ENCODE results near the gene CDKN2B. TPM values are rescaled to one million over a fixed set of nuclear protein-coding genes. Genes with fewer than 3 reads are reported as not detected.

The CDKN2B gene
- total RNA-seq, 1 experiment from 2014 or later = 9.8 TPM

GRCh38 chr9:22005702-22006606, 3.2 kb downstream of the CDKN2B start:
- Histone ChIP-seq H3K9me2 (ENCODE audit: insufficient read depth) (no peaks in the 10 kb centered on the region), H3K9me3 (ENCODE audit: control insufficient read depth in 1 of 2, insufficient read depth in 1 of 2, low read depth in 1 of 2, low read length in 2 of 2) (no peaks in the 10 kb centered on the region), H4K20me1 (ENCODE audit: insufficient read depth) (no peaks in the 10 kb centered on the region), H3K4me1 (ENCODE audit: control insufficient read depth in 1 of 2, insufficient read depth in 2 of 2, low read length in 2 of 2) (peaks cover 5 to 6% of the 10 kb centered on the region in 2 experiments; a peak in 3 of 4 replicates), H3K36me3 (ENCODE audit: control insufficient read depth in 1 of 2, insufficient read depth in 2 of 2, low read length in 2 of 2) (no peaks in the 10 kb centered on the region), H3K27me3 (ENCODE audit: insufficient read depth, low read length) (no peaks in the 10 kb centered on the region), H3K79me2 (ENCODE audit: insufficient read depth, low read length) (peaks cover 7% of the 10 kb centered on the region; the same call in 1 of the 2 replicates), H3K4me2 (ENCODE audit: low read length) (no peak overlapping the region), H3K27ac (ENCODE audit: low read depth, low read length) (no peak overlapping the region), H3K4me3 (replicated peaks in 1 of 2; ENCODE audit: low read depth in 1 of 2, low read length in 2 of 2) (no peak overlapping the region), H2AFZ (ENCODE audit: low read depth, low read length, poor library complexity, severe bottlenecking) (no peak overlapping the region), H3K9ac (ENCODE audit: low read length) (no peak overlapping the region)
- no peak for DNase-seq (ENCODE audit: low read depth, low spot score)
- no TSS peak for BruUV-seq (replicated peaks)
- ChIA-PET POLR2A (no interaction called here), RAD21 (ENCODE audit: low non-redundant PET in 1 of 2, low total read pairs in 2 of 2, uncharacterized antibody in 2 of 2, unreplicated experiment in 2 of 2) (no interaction called here), CTCF (no interaction called here)
- ATAC-seq = no peak
- TF ChIP-seq JUND (IDR thresholded peaks at IDR 0.05) (no peak), SIN3A (IDR thresholded peaks at IDR 0.05; ENCODE audit: low read depth) (no peak), ZNF274 (IDR thresholded peaks at IDR 0.05; ENCODE audit: low read depth, low read length) (no peak)
- intact Hi-C loops (cut with micrococcal nuclease) = loop anchor here (5.0 kb wide), 4 partner anchors 36 to 231 kb away; no protein-coding TSS in a partner anchor

GRCh38 chr9:22005021-22005701, 3.9 kb downstream of the CDKN2B start:
- no peak overlapping the region for H3K4me3 ChIP-seq (replicated peaks in 1 of 2; ENCODE audit: low read depth in 1 of 2, low read length in 2 of 2)
- ChIA-PET POLR2A (no interaction called here), CTCF (interaction anchor here (0.7 kb wide), 1 partner anchor 169 kb away, joined by 3 read pairs; no protein-coding TSS in a partner anchor), RAD21 (ENCODE audit: low non-redundant PET in 1 of 2, low total read pairs in 2 of 2, uncharacterized antibody in 2 of 2, unreplicated experiment in 2 of 2) (no interaction called here)
- no peaks in the 10 kb centered on the region for H4K20me1 ChIP-seq (ENCODE audit: insufficient read depth)
- peaks cover 5 to 6% of the 10 kb centered on the region in 2 experiments; a peak in 3 of 4 replicates for H3K4me1 ChIP-seq (ENCODE audit: control insufficient read depth in 1 of 2, insufficient read depth in 2 of 2, low read length in 2 of 2)
- BruUV-seq (replicated peaks) = no TSS peak
- H3K27ac ChIP-seq (ENCODE audit: low read depth, low read length) = no peak overlapping the region
- no peaks in the 10 kb centered on the region for H3K36me3 ChIP-seq (ENCODE audit: control insufficient read depth in 1 of 2, insufficient read depth in 2 of 2, low read length in 2 of 2)
- no peaks in the 10 kb centered on the region for H3K9me2 ChIP-seq (ENCODE audit: insufficient read depth)
- H3K9ac ChIP-seq (ENCODE audit: low read length) = no peak overlapping the region
- peaks cover 7% of the 10 kb centered on the region; the same call in 1 of the 2 replicates for H3K79me2 ChIP-seq (ENCODE audit: insufficient read depth, low read length)
- no peak for ATAC-seq
- H3K4me2 ChIP-seq (ENCODE audit: low read length) = no peak overlapping the region
- no peak for TF ChIP-seq CEBPB (IDR thresholded peaks at IDR 0.05; ENCODE audit: low read depth)
- intact Hi-C loops (cut with micrococcal nuclease) = loop anchor here (5.0 kb wide), 4 partner anchors 37 to 232 kb away; no protein-coding TSS in a partner anchor
- H2AFZ ChIP-seq (ENCODE audit: low read depth, low read length, poor library complexity, severe bottlenecking) = no peak overlapping the region
- no peaks in the 10 kb centered on the region for H3K27me3 ChIP-seq (ENCODE audit: insufficient read depth, low read length)
- H3K9me3 ChIP-seq (ENCODE audit: control insufficient read depth in 1 of 2, insufficient read depth in 1 of 2, low read depth in 1 of 2, low read length in 2 of 2) = no peaks in the 10 kb centered on the region
- DNase-seq (ENCODE audit: low read depth, low spot score) = no peak
